ENCODE results near the gene PIANP.
A peak's percentile ranks its signal among the peaks of the same experiment; 100 is the strongest.

The PIANP gene

DNA sequence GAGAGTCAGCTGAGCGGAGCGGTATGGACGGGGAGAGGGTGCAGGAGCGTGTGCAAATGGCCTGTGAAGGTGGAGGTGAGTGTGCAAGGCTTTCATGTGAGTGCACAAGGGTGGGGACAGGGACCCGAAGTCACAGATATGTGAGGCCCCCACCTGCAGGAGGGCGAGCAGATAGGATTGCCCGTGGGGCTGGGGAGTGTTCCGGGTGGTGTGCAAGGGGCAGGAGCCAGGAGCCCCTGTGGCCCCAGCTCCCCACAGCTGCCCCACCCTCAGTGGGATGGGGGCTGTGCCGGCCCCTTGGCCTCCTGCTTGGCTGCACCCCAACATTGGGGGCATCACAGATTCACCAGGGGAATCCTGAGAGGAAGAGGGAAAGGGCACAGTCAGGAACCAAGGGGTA lies 5.9 kb downstream of the PIANP start:
- Histone ChIP-seq H2BK5ac (ENCODE audit: low read depth, low read length, poor library complexity) (no peak overlapping the region), H3K14ac (ENCODE audit: low read length) (no peak overlapping the region), H3K27ac (ENCODE audit: low read depth, low read length) (no peak overlapping the region), H3K4me1 (ENCODE audit: control insufficient read depth in 1 of 2, insufficient read depth in 2 of 2, low read length in 2 of 2) (peaks cover 0 to 3% of the 10 kb centered on the region in 2 experiments), H3K4me3 (ENCODE audit: low read depth, low read length) (peak overlapping the region; percentile 51), H3K23ac (ENCODE audit: low read length) (no peak overlapping the region), H4K91ac (ENCODE audit: low read depth, low read length) (no peak overlapping the region), H4K12ac (ENCODE audit: low read depth, low read length) (no peak overlapping the region), H3K9ac (ENCODE audit: low read length) (no peak overlapping the region), H2AK5ac (ENCODE audit: low read length) (no peak overlapping the region), H2AFZ (ENCODE audit: insufficient read depth, low read length, poor library complexity) (no peak overlapping the region), H2BK120ac (ENCODE audit: insufficient read depth, low read length, poor library complexity) (no peak overlapping the region), H3K36me3 (ENCODE audit: control insufficient read depth in 1 of 2, insufficient read depth in 2 of 2, low read length in 2 of 2) (no peaks in the 10 kb centered on the region), H3K79me1 (ENCODE audit: low read length) (no peaks in the 10 kb centered on the region), H3K4ac (ENCODE audit: low read depth, low read length) (no peak overlapping the region), H3K27me3 (ENCODE audit: insufficient read depth, low read length) (peaks cover 13% of the 10 kb centered on the region), H3K4me2 (ENCODE audit: low read length) (no peak overlapping the region), H3K9me3 (ENCODE audit: insufficient read depth, low read depth, low read length) (no peaks in the 10 kb centered on the region), H4K8ac (ENCODE audit: low read depth, low read length) (no peak overlapping the region), H2BK12ac (ENCODE audit: low read length) (no peak overlapping the region), H3K79me2 (ENCODE audit: control insufficient read depth, insufficient read depth, low read length, poor library complexity) (no peaks in the 10 kb centered on the region), H3K18ac (ENCODE audit: low read length) (no peak overlapping the region)
- WGBS (ENCODE audit: extremely low coverage, insufficient coverage, insufficient read length): no CpG with 5 or more reads among the region's 9 CpGs
- DNase-seq: no peak

GRCh38 chr12:6693832-6694355 lies 6.7 kb downstream of the PIANP start:
- no peak overlapping the region for H3K27ac ChIP-seq (ENCODE audit: low read depth, low read length)
- peaks cover 7% of the 10 kb centered on the region for H3K27me3 ChIP-seq (ENCODE audit: insufficient read depth, low read length)
- H3K18ac ChIP-seq (ENCODE audit: low read length): no peak overlapping the region
- no CpG with 5 or more reads among the region's 4 CpGs for WGBS (ENCODE audit: extremely low coverage, insufficient coverage, insufficient read length)
- H3K79me1 ChIP-seq (ENCODE audit: low read length): peaks cover 4% of the 10 kb centered on the region
- H4K12ac ChIP-seq (ENCODE audit: low read depth, low read length): no peak overlapping the region
- peaks cover 0 to 3% of the 10 kb centered on the region in 2 experiments for H3K4me1 ChIP-seq (ENCODE audit: control insufficient read depth in 1 of 2, insufficient read depth in 2 of 2, low read length in 2 of 2)
- no peak overlapping the region for H3K9ac ChIP-seq (ENCODE audit: low read length)
- no peak overlapping the region for H2AFZ ChIP-seq (ENCODE audit: insufficient read depth, low read length, poor library complexity)
- peaks cover 4% of the 10 kb centered on the region for H3K79me2 ChIP-seq (ENCODE audit: control insufficient read depth, insufficient read depth, low read length, poor library complexity)
- no peak overlapping the region for H2AK5ac ChIP-seq (ENCODE audit: low read length)
- H4K8ac ChIP-seq (ENCODE audit: low read depth, low read length): no peak overlapping the region
- H4K91ac ChIP-seq (ENCODE audit: low read depth, low read length): no peak overlapping the region
- DNase-seq: no peak
- H3K4me3 ChIP-seq (ENCODE audit: low read depth, low read length): no peak overlapping the region
- H2BK12ac ChIP-seq (ENCODE audit: low read length): no peak overlapping the region
- no peak overlapping the region for H3K23ac ChIP-seq (ENCODE audit: low read length)
- H3K36me3 ChIP-seq (ENCODE audit: control insufficient read depth in 1 of 2, insufficient read depth in 2 of 2, low read length in 2 of 2): no peaks in the 10 kb centered on the region
- no peaks in the 10 kb centered on the region for H3K9me3 ChIP-seq (ENCODE audit: insufficient read depth, low read depth, low read length)
- no peak overlapping the region for H3K4me2 ChIP-seq (ENCODE audit: low read length)
- no peak overlapping the region for H3K4ac ChIP-seq (ENCODE audit: low read depth, low read length)
- H2BK5ac ChIP-seq (ENCODE audit: low read depth, low read length, poor library complexity): no peak overlapping the region
- no peak overlapping the region for H3K14ac ChIP-seq (ENCODE audit: low read length)
- no peak overlapping the region for H2BK120ac ChIP-seq (ENCODE audit: insufficient read depth, low read length, poor library complexity)

DNA sequence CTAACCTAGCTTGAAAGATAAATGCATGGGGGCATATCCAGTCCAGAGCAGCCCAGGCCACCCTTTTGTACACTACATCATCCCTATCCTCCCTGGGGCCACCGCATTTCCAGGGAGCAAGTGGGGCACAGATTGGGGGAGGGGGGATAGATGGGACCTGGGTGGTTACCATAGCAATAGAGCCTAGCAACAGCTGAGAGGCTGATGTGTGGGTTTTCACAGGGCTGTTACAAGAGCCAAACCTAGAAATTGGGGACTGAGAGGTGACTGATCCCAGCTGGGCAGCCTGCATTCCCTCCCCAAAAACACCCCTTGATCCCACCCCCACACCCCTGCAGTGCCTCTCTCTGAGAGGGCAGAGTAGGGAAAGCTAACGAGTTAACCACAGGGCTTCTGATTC lies 7.7 kb downstream of the PIANP start:
- Histone ChIP-seq H3K18ac (ENCODE audit: low read length) (no peak overlapping the region), H3K4ac (ENCODE audit: low read depth, low read length) (no peak overlapping the region), H3K9me3 (ENCODE audit: insufficient read depth, low read depth, low read length) (no peaks in the 10 kb centered on the region), H2BK5ac (ENCODE audit: low read depth, low read length, poor library complexity) (no peak overlapping the region), H3K4me1 (ENCODE audit: control insufficient read depth in 1 of 2, insufficient read depth in 2 of 2, low read length in 2 of 2) (peaks cover 0 to 6% of the 10 kb centered on the region in 2 experiments), H2BK12ac (ENCODE audit: low read length) (no peak overlapping the region), H3K4me2 (ENCODE audit: low read length) (no peak overlapping the region), H3K9ac (ENCODE audit: low read length) (peak overlapping the region; percentile 29), H4K91ac (ENCODE audit: low read depth, low read length) (no peak overlapping the region), H2AK5ac (ENCODE audit: low read length) (no peak overlapping the region), H3K79me1 (ENCODE audit: low read length) (peaks cover 10% of the 10 kb centered on the region), H3K79me2 (ENCODE audit: control insufficient read depth, insufficient read depth, low read length, poor library complexity) (peaks cover 11% of the 10 kb centered on the region), H4K12ac (ENCODE audit: low read depth, low read length) (no peak overlapping the region), H4K8ac (ENCODE audit: low read depth, low read length) (no peak overlapping the region), H3K27me3 (ENCODE audit: insufficient read depth, low read length) (no peaks in the 10 kb centered on the region), H3K23ac (ENCODE audit: low read length) (no peak overlapping the region), H3K27ac (ENCODE audit: low read depth, low read length) (no peak overlapping the region), H2AFZ (ENCODE audit: insufficient read depth, low read length, poor library complexity) (no peak overlapping the region), H3K4me3 (ENCODE audit: low read depth, low read length) (no peak overlapping the region), H3K14ac (ENCODE audit: low read length) (no peak overlapping the region), H3K36me3 (ENCODE audit: control insufficient read depth in 1 of 2, insufficient read depth in 2 of 2, low read length in 2 of 2) (no peaks in the 10 kb centered on the region), H2BK120ac (ENCODE audit: insufficient read depth, low read length, poor library complexity) (no peak overlapping the region)
- WGBS (ENCODE audit: extremely low coverage, insufficient coverage, insufficient read length): no CpG with 5 or more reads among the region's 2 CpGs
- no peak for DNase-seq

DNA sequence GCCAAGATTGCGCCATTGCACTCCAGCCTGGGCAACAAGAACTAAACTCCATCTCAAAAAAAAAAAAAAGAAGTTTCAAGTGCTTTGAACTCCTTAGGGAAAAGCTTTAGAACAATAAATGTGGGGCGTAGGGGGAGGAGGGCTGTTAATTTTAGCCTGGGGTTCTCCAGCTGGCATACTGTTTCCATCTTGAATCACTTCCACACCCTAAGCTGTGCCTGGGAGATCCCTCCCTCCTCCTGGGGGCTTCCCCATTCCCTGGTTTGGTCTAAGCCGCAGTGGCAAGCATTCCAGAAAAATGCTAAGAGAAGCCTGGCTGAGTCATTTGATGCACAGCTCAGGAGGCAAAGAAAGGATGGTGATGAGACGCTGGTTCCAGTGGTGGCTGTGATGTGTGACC lies 9.1 kb downstream of the PIANP start:
- Histone ChIP-seq H3K23ac (ENCODE audit: low read length) (no peak overlapping the region), H3K4me3 (ENCODE audit: low read depth, low read length) (no peak overlapping the region), H3K4ac (ENCODE audit: low read depth, low read length) (no peak overlapping the region), H3K9me3 (ENCODE audit: insufficient read depth, low read depth, low read length) (no peaks in the 10 kb centered on the region), H3K79me2 (ENCODE audit: control insufficient read depth, insufficient read depth, low read length, poor library complexity) (peaks cover 11% of the 10 kb centered on the region), H2AFZ (ENCODE audit: insufficient read depth, low read length, poor library complexity) (no peak overlapping the region), H2AK5ac (ENCODE audit: low read length) (no peak overlapping the region), H3K9ac (ENCODE audit: low read length) (no peak overlapping the region), H2BK5ac (ENCODE audit: low read depth, low read length, poor library complexity) (no peak overlapping the region), H3K18ac (ENCODE audit: low read length) (no peak overlapping the region), H3K4me1 (ENCODE audit: control insufficient read depth in 1 of 2, insufficient read depth in 2 of 2, low read length in 2 of 2) (peaks cover 0 to 9% of the 10 kb centered on the region in 2 experiments), H2BK120ac (ENCODE audit: insufficient read depth, low read length, poor library complexity) (no peak overlapping the region), H3K4me2 (ENCODE audit: low read length) (no peak overlapping the region), H3K36me3 (ENCODE audit: control insufficient read depth in 1 of 2, insufficient read depth in 2 of 2, low read length in 2 of 2) (no peaks in the 10 kb centered on the region), H4K12ac (ENCODE audit: low read depth, low read length) (no peak overlapping the region), H3K27ac (ENCODE audit: low read depth, low read length) (no peak overlapping the region), H3K27me3 (ENCODE audit: insufficient read depth, low read length) (no peaks in the 10 kb centered on the region), H2BK12ac (ENCODE audit: low read length) (no peak overlapping the region), H4K8ac (ENCODE audit: low read depth, low read length) (no peak overlapping the region), H3K79me1 (ENCODE audit: low read length) (peaks cover 10% of the 10 kb centered on the region), H4K91ac (ENCODE audit: low read depth, low read length) (no peak overlapping the region), H3K14ac (ENCODE audit: low read length) (no peak overlapping the region)
- no CpG with 5 or more reads among the region's 4 CpGs for WGBS (ENCODE audit: extremely low coverage, insufficient coverage, insufficient read length)
- DNase-seq: no peak
